ENCODE data around the gene PCSK1.
"Not testable (repeated sequence)": the region's sequence is repeated elsewhere in the genome, so short reads cannot be mapped to it uniquely, and the experiment has no call there.

The PCSK1 gene

DNA sequence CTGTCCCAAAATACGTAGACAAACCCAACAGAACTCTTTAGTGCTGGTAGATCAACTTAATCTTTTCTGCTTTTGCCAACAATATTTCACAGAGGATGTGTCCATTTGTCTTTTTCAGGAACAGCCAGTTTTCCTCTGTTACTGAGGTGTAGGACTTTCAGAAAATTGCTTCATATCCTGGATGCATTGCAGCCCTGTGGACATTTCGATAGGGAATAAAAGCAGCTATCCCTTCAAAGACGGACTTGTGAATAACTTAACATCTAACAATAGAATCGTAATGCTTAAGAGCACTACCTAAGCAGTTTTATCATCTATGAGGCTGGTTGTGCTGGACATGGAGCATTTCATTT, 59.7 kb downstream of the PCSK1 start:
- no CpG with 5 or more reads among the region's 4 CpGs for WGBS, 2 donors (ENCODE audit: extremely low coverage in 2 of 2, insufficient read length in 2 of 2, insufficient replicate concordance in 1 of 2)
- H3K23ac ChIP-seq (ENCODE audit: low read depth, low read length, poor library complexity), result no peak overlapping the region

DNA sequence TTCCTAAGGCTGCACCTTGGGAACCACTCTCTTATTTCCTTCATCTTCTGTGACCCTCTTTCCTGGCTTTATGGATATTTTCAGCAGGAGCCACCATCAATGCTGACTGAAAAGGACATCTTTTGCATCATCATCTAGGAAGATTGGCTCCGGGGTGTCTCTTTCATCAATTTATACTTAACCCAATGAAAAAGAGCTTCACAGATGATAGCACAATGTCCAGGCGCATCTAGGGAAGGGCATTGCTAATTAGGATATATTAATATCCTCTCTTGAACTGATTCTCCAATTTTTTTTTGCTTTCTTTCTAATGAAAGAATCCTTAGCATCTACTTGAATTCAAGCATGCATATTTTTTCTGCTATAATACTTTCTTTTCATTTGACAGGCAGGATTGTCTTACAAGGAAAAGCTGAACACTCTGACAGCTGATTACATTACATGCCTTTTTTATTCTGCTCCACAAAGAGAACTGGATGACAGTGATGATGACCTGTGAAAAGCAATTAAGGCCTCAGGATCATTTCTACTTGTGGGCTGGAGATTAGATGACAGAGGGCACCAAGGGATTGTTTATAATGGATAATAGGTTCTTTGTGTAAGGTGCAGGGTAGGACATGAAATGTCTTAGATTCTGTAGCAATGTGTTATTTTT, 60.2 kb downstream of the PCSK1 start:
- no peak overlapping the region for H3K23ac ChIP-seq (ENCODE audit: low read depth, low read length, poor library complexity)
- no peak overlapping the region for H2BK12ac ChIP-seq (ENCODE audit: low read length)
- no peak overlapping the region for H2BK120ac ChIP-seq (ENCODE audit: low read depth, low read length)
- no peak overlapping the region for H3K4ac ChIP-seq (ENCODE audit: low read length)
- H3K9ac ChIP-seq (ENCODE audit: low read depth, low read length, poor library complexity), result no peak overlapping the region
- no peak overlapping the region for H3K4me3 ChIP-seq (ENCODE audit: low read length in 2 of 2)
- H2BK15ac ChIP-seq (ENCODE audit: low read length), result no peak overlapping the region
- no peaks in the 10 kb centered on the region for H3K79me1 ChIP-seq (ENCODE audit: low read depth, low read length)
- no peak overlapping the region for H3K18ac ChIP-seq (ENCODE audit: low read length)
- H3K14ac ChIP-seq (ENCODE audit: low read length), result no peak overlapping the region
- no peak overlapping the region for H2AFZ ChIP-seq (ENCODE audit: low read length)
- H3K4me1 ChIP-seq (ENCODE audit: control insufficient read depth in 2 of 2, insufficient read depth in 1 of 2, low read depth in 1 of 2, low read length in 2 of 2), result no peaks in the 10 kb centered on the region
- no peak overlapping the region for H3K4me2 ChIP-seq (ENCODE audit: insufficient read depth, low read length, poor library complexity, severe bottlenecking)
- no CpG with 5 or more reads among the region's 2 CpGs for WGBS, 2 donors (ENCODE audit: extremely low coverage in 2 of 2, insufficient read length in 2 of 2, insufficient replicate concordance in 1 of 2)
- H4K8ac ChIP-seq (ENCODE audit: low read depth, low read length), result no peak overlapping the region
- H4K91ac ChIP-seq (ENCODE audit: low read depth, low read length, poor library complexity), result no peak overlapping the region
- no peaks in the 10 kb centered on the region for H3K9me3 ChIP-seq (replicated peaks in 1 of 2; ENCODE audit: control insufficient read depth in 2 of 2, insufficient read depth in 1 of 2, low read depth in 1 of 2, low read length in 2 of 2)
- no peak overlapping the region for H3K27ac ChIP-seq (replicated peaks; ENCODE audit: low read length)
- no peaks in the 10 kb centered on the region for H3K36me3 ChIP-seq (replicated peaks in 1 of 2; ENCODE audit: control insufficient read depth in 2 of 2, insufficient read depth in 2 of 2, low read length in 2 of 2)
- no peak overlapping the region for H2AK5ac ChIP-seq (ENCODE audit: low read depth, low read length)
- no peak for DNase-seq (ENCODE audit: low spot score)
- peaks cover 0 to 5% (median 0%) of the 10 kb centered on the region in 3 experiments for H3K27me3 ChIP-seq (ENCODE audit: control insufficient read depth in 3 of 3, insufficient read depth in 3 of 3, low read depth in 1 of 3, low read length in 3 of 3)
- no peak overlapping the region for H2BK5ac ChIP-seq (ENCODE audit: low read length)

More for the DNA sequence above, 59.7 kb downstream of the PCSK1 start:
- Histone ChIP-seq H2BK120ac (ENCODE audit: low read depth, low read length) (no peak overlapping the region), H3K9me3 (replicated peaks in 1 of 2; ENCODE audit: control insufficient read depth in 2 of 2, insufficient read depth in 1 of 2, low read depth in 1 of 2, low read length in 2 of 2) (no peaks in the 10 kb centered on the region), H2BK15ac (ENCODE audit: low read length) (no peak overlapping the region), H3K14ac (ENCODE audit: low read length) (no peak overlapping the region), H3K4me2 (ENCODE audit: insufficient read depth, low read length, poor library complexity, severe bottlenecking) (no peak overlapping the region), H3K27me3 (ENCODE audit: control insufficient read depth in 3 of 3, insufficient read depth in 3 of 3, low read depth in 1 of 3, low read length in 3 of 3) (peaks cover 0 to 5% (median 0%) of the 10 kb centered on the region in 3 experiments), H3K27ac (replicated peaks; ENCODE audit: low read length) (no peak overlapping the region), H2BK5ac (ENCODE audit: low read length) (no peak overlapping the region), H3K9ac (ENCODE audit: low read depth, low read length, poor library complexity) (no peak overlapping the region), H2AK5ac (ENCODE audit: low read depth, low read length) (no peak overlapping the region), H2BK12ac (ENCODE audit: low read length) (no peak overlapping the region), H2AFZ (ENCODE audit: low read length) (no peak overlapping the region), H3K4me1 (ENCODE audit: control insufficient read depth in 2 of 2, insufficient read depth in 1 of 2, low read depth in 1 of 2, low read length in 2 of 2) (no peaks in the 10 kb centered on the region), H3K36me3 (replicated peaks in 1 of 2; ENCODE audit: control insufficient read depth in 2 of 2, insufficient read depth in 2 of 2, low read length in 2 of 2) (no peaks in the 10 kb centered on the region), H3K18ac (ENCODE audit: low read length) (no peak overlapping the region), H3K4ac (ENCODE audit: low read length) (no peak overlapping the region), H3K4me3 (ENCODE audit: low read length in 2 of 2) (no peak overlapping the region), H4K8ac (ENCODE audit: low read depth, low read length) (no peak overlapping the region), H3K79me1 (ENCODE audit: low read depth, low read length) (no peaks in the 10 kb centered on the region), H4K91ac (ENCODE audit: low read depth, low read length, poor library complexity) (no peak overlapping the region)
- DNase-seq (ENCODE audit: low spot score), result no peak

DNA sequence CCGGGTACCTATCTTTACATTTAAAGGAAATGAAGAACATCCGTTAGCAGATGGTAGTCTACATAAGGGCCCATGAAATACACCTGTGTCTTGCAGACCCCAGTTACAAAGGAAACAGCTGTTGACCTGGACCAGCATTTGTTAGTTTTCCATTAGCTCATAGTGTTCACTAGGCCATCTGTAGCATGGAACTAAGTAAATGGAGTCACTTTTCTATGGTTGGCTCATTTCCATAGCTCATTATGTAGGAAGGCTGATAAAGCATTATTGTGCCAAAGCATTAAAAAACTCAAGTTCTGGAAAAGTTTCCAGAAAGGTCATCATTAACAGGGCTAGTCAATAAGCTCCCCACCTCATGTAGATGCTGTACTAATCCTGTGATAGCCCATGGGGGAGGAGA, 62.1 kb downstream of the PCSK1 start:
- no peak overlapping the region for H2AFZ ChIP-seq (ENCODE audit: low read length)
- no peaks in the 10 kb centered on the region for H3K36me3 ChIP-seq (replicated peaks in 1 of 2; ENCODE audit: control insufficient read depth in 2 of 2, insufficient read depth in 2 of 2, low read length in 2 of 2)
- no peak overlapping the region for H2BK12ac ChIP-seq (ENCODE audit: low read length)
- no peak overlapping the region for H3K4me2 ChIP-seq (ENCODE audit: insufficient read depth, low read length, poor library complexity, severe bottlenecking)
- H3K9me3 ChIP-seq (replicated peaks in 1 of 2; ENCODE audit: control insufficient read depth in 2 of 2, insufficient read depth in 1 of 2, low read depth in 1 of 2, low read length in 2 of 2), result no peaks in the 10 kb centered on the region
- H3K4me3 ChIP-seq (ENCODE audit: low read length in 2 of 2), result no peak overlapping the region
- no peak overlapping the region for H3K18ac ChIP-seq (ENCODE audit: low read length)
- no peaks in the 10 kb centered on the region for H3K79me1 ChIP-seq (ENCODE audit: low read depth, low read length)
- no peak overlapping the region for H3K4ac ChIP-seq (ENCODE audit: low read length)
- peaks cover 0 to 5% (median 0%) of the 10 kb centered on the region in 3 experiments for H3K27me3 ChIP-seq (ENCODE audit: control insufficient read depth in 3 of 3, insufficient read depth in 3 of 3, low read depth in 1 of 3, low read length in 3 of 3)
- no peak overlapping the region for H2BK5ac ChIP-seq (ENCODE audit: low read length)
- H3K9ac ChIP-seq (ENCODE audit: low read depth, low read length, poor library complexity), result no peak overlapping the region
- H4K8ac ChIP-seq (ENCODE audit: low read depth, low read length), result no peak overlapping the region
- no CpG with 5 or more reads among the region's 2 CpGs for WGBS, 2 donors (ENCODE audit: extremely low coverage in 2 of 2, insufficient read length in 2 of 2, insufficient replicate concordance in 1 of 2)
- no peak overlapping the region for H2BK120ac ChIP-seq (ENCODE audit: low read depth, low read length)
- H2AK5ac ChIP-seq (ENCODE audit: low read depth, low read length), result no peak overlapping the region
- no peak overlapping the region for H3K23ac ChIP-seq (ENCODE audit: low read depth, low read length, poor library complexity)
- no peak overlapping the region for H2BK15ac ChIP-seq (ENCODE audit: low read length)
- H3K14ac ChIP-seq (ENCODE audit: low read length), result no peak overlapping the region
- no peak overlapping the region for H4K91ac ChIP-seq (ENCODE audit: low read depth, low read length, poor library complexity)
- no peak overlapping the region for H3K27ac ChIP-seq (replicated peaks; ENCODE audit: low read length)
- no peak for DNase-seq (ENCODE audit: low spot score)
- H3K4me1 ChIP-seq (ENCODE audit: control insufficient read depth in 2 of 2, insufficient read depth in 1 of 2, low read depth in 1 of 2, low read length in 2 of 2), result no peaks in the 10 kb centered on the region

DNA sequence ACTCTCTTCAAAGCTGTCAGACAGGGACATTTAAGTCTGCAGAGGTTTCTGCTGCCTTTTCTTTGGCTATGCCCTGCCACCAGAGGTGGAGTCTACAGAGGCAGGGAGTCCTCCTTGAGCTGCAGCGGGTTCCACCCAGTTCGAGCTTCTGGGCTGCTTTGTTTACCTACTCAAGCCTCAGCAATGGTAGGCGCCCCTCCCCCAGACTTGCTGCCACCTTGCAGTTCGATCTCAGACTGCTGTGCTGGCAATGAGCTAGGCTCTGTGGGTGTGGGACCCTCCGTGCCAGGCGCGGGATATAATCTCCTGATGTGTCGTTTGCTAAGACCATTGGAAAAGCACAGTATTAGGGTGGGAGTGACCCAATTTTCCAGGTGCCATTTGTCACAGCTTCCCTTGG, 65.7 kb downstream of the PCSK1 start:
- H4K91ac ChIP-seq (ENCODE audit: low read depth, low read length, poor library complexity); H2AFZ ChIP-seq (ENCODE audit: low read length); H4K8ac ChIP-seq (ENCODE audit: low read depth, low read length); H3K9me3 ChIP-seq (replicated peaks in 1 of 2; ENCODE audit: control insufficient read depth in 2 of 2, insufficient read depth in 1 of 2, low read depth in 1 of 2, low read length in 2 of 2); H2BK5ac ChIP-seq (ENCODE audit: low read length); H3K9ac ChIP-seq (ENCODE audit: low read depth, low read length, poor library complexity); H2BK15ac ChIP-seq (ENCODE audit: low read length); DNase-seq (ENCODE audit: low spot score); H3K79me1 ChIP-seq (ENCODE audit: low read depth, low read length); H3K4ac ChIP-seq (ENCODE audit: low read length); H3K27me3 ChIP-seq (ENCODE audit: control insufficient read depth in 3 of 3, insufficient read depth in 3 of 3, low read depth in 1 of 3, low read length in 3 of 3); H3K4me1 ChIP-seq (ENCODE audit: control insufficient read depth in 2 of 2, insufficient read depth in 1 of 2, low read depth in 1 of 2, low read length in 2 of 2); H2BK120ac ChIP-seq (ENCODE audit: low read depth, low read length); H2AK5ac ChIP-seq (ENCODE audit: low read depth, low read length); H3K4me3 ChIP-seq (ENCODE audit: low read length in 2 of 2); H3K23ac ChIP-seq (ENCODE audit: low read depth, low read length, poor library complexity); H3K14ac ChIP-seq (ENCODE audit: low read length); H2BK12ac ChIP-seq (ENCODE audit: low read length); H3K36me3 ChIP-seq (replicated peaks in 1 of 2; ENCODE audit: control insufficient read depth in 2 of 2, insufficient read depth in 2 of 2, low read length in 2 of 2); H3K4me2 ChIP-seq (ENCODE audit: insufficient read depth, low read length, poor library complexity, severe bottlenecking); H3K27ac ChIP-seq (replicated peaks; ENCODE audit: low read length); H3K18ac ChIP-seq (ENCODE audit: low read length): not testable (repeated sequence)
- WGBS, 2 donors (ENCODE audit: extremely low coverage in 2 of 2, insufficient read length in 2 of 2, insufficient replicate concordance in 1 of 2), result no CpG with 5 or more reads among the region's 8 CpGs
